ENCODE data around the gene POTEH.
"Not testable (repeated sequence)": the region's sequence is repeated elsewhere in the genome, so short reads cannot be mapped to it uniquely, and the experiment has no call there.

DNA sequence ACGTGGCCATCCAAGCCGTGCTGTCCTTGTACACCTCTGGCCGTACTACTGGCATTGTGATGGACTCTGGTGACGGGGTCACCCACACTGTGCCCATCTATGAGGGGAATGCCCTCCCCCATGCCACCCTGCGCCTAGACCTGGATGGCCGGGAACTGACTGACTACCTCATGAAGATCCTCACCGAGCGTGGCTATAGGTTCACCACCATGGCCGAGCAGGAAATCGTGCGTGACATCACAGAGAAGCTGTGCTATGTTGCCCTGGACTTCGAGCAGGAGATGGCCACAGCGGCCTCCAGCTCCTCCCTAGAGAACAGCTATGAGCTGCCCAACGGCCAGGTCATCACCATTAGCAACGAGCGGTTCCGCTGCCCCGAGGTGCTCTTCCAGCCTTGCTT is 32.1 kb downstream of the POTEH start:
- not testable (repeated sequence) for TF ChIP-seq POLR2AphosphoS5 (IDR thresholded peaks at IDR 0.05; ENCODE audit: borderline replicate concordance, low read depth, low read length); EZH2 (IDR thresholded peaks at IDR 0.05); FOXP2 (optimal IDR thresholded peaks at IDR 0.05; ENCODE audit: control extremely low read depth, extremely low read length, insufficient read depth)

All from SK-N-MC (cell line).